H1 (cell line): ENCODE results near the gene FCGBP. TPM values are rescaled to one million over a fixed set of nuclear protein-coding genes. Genes with fewer than 3 reads are reported as not detected.

ENCODE experiments used
- CTCF ChIA-PET: fragments of 300-600 bp; sonication (Branson Sonifier 250); formaldehyde crosslinking; loops from one replicate; lab custom pipeline; 2021; ENCODE audit not compliant: partially characterized antibody; lab: Charles Lee
- POLR2A ChIA-PET: fragments of 300-600 bp; sonication (Branson Sonifier 250); formaldehyde crosslinking; loops from one replicate; lab custom pipeline; 2021; ENCODE audit warnings: inconsistent platforms; ENCODE audit not compliant: partially characterized antibody; lab: Charles Lee
- DNase-seq, 2 experiments: peaks; one replicate each; pipeline versions ENCODE4 v3.0.0 to v3.0.0-alpha.2; 2010 to 2022; ENCODE audit warnings: low spot score in 2 of 2, low read depth in 1 of 2, mixed read lengths in 1 of 2
- FAIRE-seq: peaks from 2 replicates; lab custom pipeline; 2011; peaks lifted over from hg19 to GRCh38; lab: Jason Lieb, UNC
- H2AFZ ChIP-seq: 2 replicates; pipeline ENCODE4 v1.8.1; 2012; ENCODE audit warnings: low read length, inconsistent platforms
- H2AK5ac ChIP-seq: 2 replicates; pipeline ENCODE4 v1.6.1; 2013; ENCODE audit warnings: low read depth, low read length
- H2BK120ac ChIP-seq: replicated peaks from 2 replicates; pipeline ENCODE3; 2013; ENCODE audit warnings: low read depth, low read length, inconsistent platforms
- H2BK12ac ChIP-seq: 2 replicates; pipeline ENCODE4 v1.6.1; 2013; ENCODE audit warnings: low read depth, low read length
- H2BK15ac ChIP-seq: 2 replicates; pipeline ENCODE4 v1.6.1; 2013; ENCODE audit warnings: low read length
- H2BK20ac ChIP-seq: 2 replicates; pipeline ENCODE4 v1.6.1; 2013; ENCODE audit warnings: low read length
- H2BK5ac ChIP-seq: 2 replicates; pipeline ENCODE4 v1.6.1; 2013; ENCODE audit warnings: low read depth, low read length
- H3K14ac ChIP-seq: 2 replicates; pipeline ENCODE4 v1.6.1; 2013; ENCODE audit warnings: inconsistent platforms; ENCODE audit not compliant: insufficient read length
- H3K18ac ChIP-seq: 2 replicates; pipeline ENCODE4 v1.6.1; 2013; ENCODE audit warnings: low read length; ENCODE audit errors: extremely low read depth
- H3K23ac ChIP-seq: 2 replicates; pipeline ENCODE4 v1.6.1; 2013; ENCODE audit warnings: inconsistent platforms; ENCODE audit not compliant: insufficient read length
- H3K23me2 ChIP-seq: 2 replicates; pipeline ENCODE4 v1.6.1; 2013; ENCODE audit warnings: low read depth, low read length
- H3K27ac ChIP-seq: 2 replicates; pipeline ENCODE4 v1.6.1; 2011; ENCODE audit warnings: low read depth, low read length, inconsistent platforms
- H3K27me3 ChIP-seq, 4 experiments: replicated peaks in 1 of 4; 1 replicate in 1 of 4; 2 replicates in 3 of 4; pipeline versions ENCODE4 v1.6.1 to v1.8.1; 2011 to 2013; ENCODE audit warnings: low read length in 3 of 4, mild to moderate bottlenecking in 3 of 4, inconsistent platforms in 2 of 4, mixed read lengths in 2 of 4, moderate library complexity in 1 of 4; ENCODE audit not compliant: control insufficient read depth in 3 of 4, insufficient read depth in 3 of 4; ENCODE audit errors: extremely low read depth in 1 of 4
- H3K36me3 ChIP-seq, 4 experiments: 2 replicates each; pipeline versions ENCODE4 v1.6.1 to v1.8.1; 2011 to 2013; ENCODE audit warnings: mild to moderate bottlenecking in 4 of 4, low read length in 3 of 4, moderate library complexity in 2 of 4, control low read depth in 1 of 4, inconsistent platforms in 1 of 4; ENCODE audit not compliant: insufficient read depth in 4 of 4, control insufficient read depth in 2 of 4
- H3K4ac ChIP-seq: replicated peaks from 2 replicates; pipeline ENCODE3; 2013; ENCODE audit warnings: low read length, low read depth, mixed read lengths, inconsistent platforms; ENCODE audit not compliant: insufficient read length
- H3K4me1 ChIP-seq, 4 experiments: replicated peaks in 1 of 4; 1 replicate in 1 of 4; 2 replicates in 3 of 4; pipeline versions ENCODE4 v1.6.1 to v1.8.1; 2011 to 2013; ENCODE audit warnings: low read length in 3 of 4, inconsistent platforms in 2 of 4, mixed read lengths in 1 of 4; ENCODE audit not compliant: insufficient read depth in 4 of 4, control insufficient read depth in 3 of 4
- H3K4me2 ChIP-seq, 2 experiments: 2 replicates each; pipeline versions ENCODE4 v1.6.1 to v1.8.1; 2011 to 2013; ENCODE audit warnings: low read depth in 2 of 2, low read length in 2 of 2, control low read depth in 1 of 2, inconsistent platforms in 1 of 2, mild to moderate bottlenecking in 1 of 2; ENCODE audit not compliant: insufficient read depth in 1 of 2
- H3K4me3 ChIP-seq, 4 experiments: fragments of 200-600, 300-600 bp in 1 of 4; sonication (generic), shearing (Covaris generic), sonication (Bioruptor Twin) in 1 of 4; 2 replicates each; pipeline versions ENCODE4 v1.5.1 to v1.8.1; 2011 to 2016; ENCODE audit warnings: low read length in 4 of 4, low read depth in 3 of 4, control low read depth in 2 of 4, inconsistent platforms in 2 of 4, mild to moderate bottlenecking in 2 of 4, mixed read lengths in 1 of 4, moderate library complexity in 1 of 4; ENCODE audit not compliant: insufficient read depth in 2 of 4; ENCODE audit errors: extremely low read depth in 1 of 4
- H3K56ac ChIP-seq: replicated peaks from 2 replicates; pipeline ENCODE3; 2013; ENCODE audit warnings: low read depth, mild to moderate bottlenecking, mixed read lengths, low read length, inconsistent platforms; ENCODE audit not compliant: insufficient read length
- H3K79me1 ChIP-seq: 2 replicates; pipeline ENCODE4 v1.6.1; 2013; ENCODE audit warnings: low read depth, low read length, control low read depth
- H3K79me2 ChIP-seq, 2 experiments: 2 replicates each; pipeline versions ENCODE4 v1.6.1 to v1.8.1; 2012 to 2013; ENCODE audit warnings: low read length in 2 of 2, mild to moderate bottlenecking in 2 of 2, inconsistent platforms in 1 of 2; ENCODE audit not compliant: insufficient read depth in 2 of 2, control insufficient read depth in 1 of 2
- H3K9ac ChIP-seq, 4 experiments: replicated peaks in 1 of 4; 1 replicate in 1 of 4; 2 replicates in 3 of 4; pipeline versions ENCODE4 v1.6.1 to v1.8.1; 2011 to 2013; ENCODE audit warnings: low read depth in 3 of 4, low read length in 3 of 4, control low read depth in 2 of 4, mild to moderate bottlenecking in 2 of 4, moderate library complexity in 2 of 4, inconsistent platforms in 1 of 4; ENCODE audit errors: extremely low read depth in 1 of 4
- H3K9me3 ChIP-seq, 2 experiments: 2 replicates each; pipeline versions ENCODE4 v1.6.1 to v1.8.1; 2012 to 2013; ENCODE audit warnings: mild to moderate bottlenecking in 2 of 2, moderate library complexity in 2 of 2, control low read depth in 1 of 2, inconsistent platforms in 1 of 2, low read depth in 1 of 2, low read length in 1 of 2, mixed read lengths in 1 of 2; ENCODE audit not compliant: insufficient read depth in 2 of 2
- H4K20me1 ChIP-seq, 2 experiments: replicated peaks in 1 of 2; 2 replicates each; pipeline versions ENCODE3 to v1.8.1; 2011 to 2013; ENCODE audit warnings: inconsistent platforms in 2 of 2, low read length in 2 of 2, mild to moderate bottlenecking in 1 of 2; ENCODE audit not compliant: insufficient read depth in 2 of 2, control insufficient read depth in 1 of 2
- H4K5ac ChIP-seq: 2 replicates; pipeline ENCODE4 v1.6.1; 2013; ENCODE audit warnings: low read length, low read depth, mixed read lengths, inconsistent platforms; ENCODE audit not compliant: insufficient read length
- H4K8ac ChIP-seq: 2 replicates; pipeline ENCODE4 v1.8.0; 2013; ENCODE audit warnings: mild to moderate bottlenecking, moderate library complexity, low read length, inconsistent platforms; ENCODE audit not compliant: insufficient read depth; ENCODE audit errors: extremely low read depth
- H4K91ac ChIP-seq: replicated peaks from 2 replicates; pipeline ENCODE3; 2013; ENCODE audit warnings: low read length, mixed read lengths, inconsistent platforms; ENCODE audit not compliant: insufficient read length
- CTBP2 ChIP-seq: IDR thresholded peaks from 2 replicates; pipeline ENCODE4 v1.7.0; 2011; ENCODE audit warnings: borderline replicate concordance, mild to moderate bottlenecking, moderate library complexity, mixed read lengths, low read length; ENCODE audit not compliant: insufficient read depth, insufficient read length
- GTF2F1 ChIP-seq: IDR thresholded peaks from 2 replicates; pipeline ENCODE4 v1.6.1; 2012; ENCODE audit warnings: low read depth, low read length, improper control_type of control experiment, borderline replicate concordance
- HDAC2 ChIP-seq, 2 experiments: fragments of 300-600 bp in 1 of 2; sonication (generic) in 1 of 2; IDR thresholded peaks; 2 replicates each; pipeline ENCODE4 v1.6.1; 2011 to 2012; ENCODE audit warnings: low read depth in 2 of 2, low read length in 2 of 2, mild to moderate bottlenecking in 2 of 2, moderate library complexity in 2 of 2, borderline replicate concordance in 1 of 2, inconsistent platforms in 1 of 2
- KDM5A ChIP-seq: fragments of 200-600 bp; IDR thresholded peaks from 2 replicates; pipeline ENCODE4 v1.7.1; 2012; ENCODE audit warnings: mild to moderate bottlenecking, low read length, inconsistent platforms, mixed read lengths
- SAP30 ChIP-seq: fragments of 300-600 bp; sonication (generic); IDR thresholded peaks from 2 replicates; pipeline ENCODE4 v1.7.1; 2012; ENCODE audit warnings: low read length, moderate library complexity, mild to moderate bottlenecking, inconsistent platforms; ENCODE audit not compliant: insufficient read depth, insufficient replicate concordance
- SIN3A ChIP-seq, 2 experiments: IDR thresholded peaks in 1 of 2; conservative IDR thresholded peaks in 1 of 2; 2 replicates each; pipeline ENCODE4 v1.6.1; 2011 to 2012; ENCODE audit warnings: low read length in 2 of 2, improper control_type of control experiment in 1 of 2, low read depth in 1 of 2, mild to moderate bottlenecking in 1 of 2
- TAF1 ChIP-seq: IDR thresholded peaks from 2 replicates; pipeline ENCODE4 v1.6.1; 2011; ENCODE audit warnings: mild to moderate bottlenecking, low read depth, low read length
- WGBS, 2 experiments: shearing (Covaris generic) in 1 of 2; methylation state at CpG; one replicate each; pipeline versions ENCODE4 v1.1.6 to v1.1.7; 2013 to 2015; ENCODE audit warnings: low lambda C conversion rate in 2 of 2, mixed read lengths in 2 of 2, inconsistent platforms in 1 of 2, low coverage in 1 of 2, missing lambda C conversion rate in 1 of 2; ENCODE audit not compliant: insufficient replicate concordance in 2 of 2, insufficient coverage in 1 of 2, insufficient read length in 1 of 2; ENCODE audit errors: extremely low coverage in 1 of 2, missing lambda C conversion rate in 1 of 2; 5-methylcytosine and 5-hydroxymethylcytosine counted together
- polyA plus RNA-seq, 7 experiments: library from polyadenylated mRNA; depleted of rRNA in 3 of 7; stranded (reverse) in 5 of 7; unstranded in 2 of 7; fragments of >200 nt in 5 of 7; fragments of 200-250 nt in 2 of 7; gene quantifications; 1 replicate in 5 of 7; 2 replicates in 1 of 7; 4 replicates in 1 of 7; pipeline versions ENCODE4 v1.2.1 to v1.2.3, GENCODE V29; 2011 to 2013; ENCODE audit warnings: missing spikeins in 2 of 7, mixed read lengths in 2 of 7
- total RNA-seq: library from RNA; stranded (reverse); fragmentation: NEBNext Ultra II Directional; extraction: Animal tissue kit (Norgen Biotek cat#: 25700); gene quantifications from 2 replicates; pipeline ENCODE4 v1.2.1, GENCODE V29; 2021
- TF ChIP-seq, protein P1 (sequence below): IDR thresholded peaks from 2 replicates; pipeline ENCODE4 v1.6.1; 2012; ENCODE audit warnings: inconsistent platforms
- TF ChIP-seq, protein P2 (sequence below): IDR thresholded peaks from 2 replicates; pipeline ENCODE4 v1.6.1; 2012; ENCODE audit warnings: low read length, inconsistent platforms

The FCGBP gene
- total and polyA plus RNA-seq, 2 of the 8 experiments (the other 6 are each of a cell fraction or from before 2014, with no cell fraction given): 1.1 to 3.1 TPM

DNA sequence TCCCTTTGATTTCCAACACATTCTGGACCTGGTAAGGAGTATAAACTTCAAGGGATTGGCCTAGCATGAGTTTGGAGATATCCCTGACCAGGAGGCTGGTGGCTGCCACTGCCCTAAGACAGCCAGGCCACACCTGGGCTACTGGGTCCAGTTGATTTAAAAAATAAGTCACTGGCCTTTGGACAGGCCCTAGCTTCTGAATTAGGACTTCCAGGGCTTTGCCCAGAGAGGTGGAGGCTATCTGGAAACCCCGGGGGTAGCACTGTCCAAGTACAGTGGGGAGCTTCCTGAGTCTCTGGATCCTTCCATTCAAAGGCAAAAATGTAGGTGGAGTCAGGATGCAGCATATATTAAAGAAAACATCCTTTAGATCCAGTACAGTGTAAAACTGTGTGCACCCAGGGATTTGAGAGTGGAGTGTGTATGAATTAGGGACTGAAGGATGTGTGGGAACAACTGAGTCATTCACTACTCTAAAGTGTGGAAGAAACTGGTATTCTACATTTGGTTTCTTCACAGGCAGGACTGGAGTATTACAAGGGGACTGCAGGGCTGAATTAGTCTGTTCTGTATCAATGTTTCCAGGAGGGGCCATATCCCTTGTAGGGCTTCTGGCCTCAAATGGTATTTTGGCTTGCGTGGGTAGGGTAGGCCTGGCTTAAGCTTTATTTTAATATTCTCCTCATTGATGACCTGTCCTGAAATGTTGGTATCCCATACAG lies 14.8 kb upstream of the FCGBP start:
- H2BK12ac ChIP-seq: no peak overlapping the region
- WGBS, 2 experiments: 94% methylated on average over 2 of the region's 2 CpGs; no CpG with 5 or more reads in 1 of the 2 experiments
- H2AK5ac ChIP-seq: no peak overlapping the region
- H3K27ac ChIP-seq: no peak overlapping the region
- no peak overlapping the region for H4K8ac ChIP-seq
- H3K79me1 ChIP-seq: no peaks in the 10 kb centered on the region
- no peak overlapping the region for H2BK120ac ChIP-seq
- H2BK20ac ChIP-seq: no peak overlapping the region
- no peak overlapping the region for H2AFZ ChIP-seq
- no peak overlapping the region for H3K23ac ChIP-seq
- ChIA-PET POLR2A (no interaction called here), CTCF (interaction anchor here (0.6 to 1.5 kb wide), 2 partner anchors 13 to 27 kb away, joined by 3 read pairs; no protein-coding TSS in a partner anchor)
- no peak overlapping the region for H3K14ac ChIP-seq
- H3K36me3 ChIP-seq: no peaks in the 10 kb centered on the region
- no peak overlapping the region for H3K18ac ChIP-seq
- H3K9me3 ChIP-seq: no peaks in the 10 kb centered on the region
- no peaks in the 10 kb centered on the region for H3K79me2 ChIP-seq
- no peak overlapping the region for H4K5ac ChIP-seq
- H2BK15ac ChIP-seq: no peak overlapping the region
- no peak overlapping the region for H3K4me2 ChIP-seq
- no peak overlapping the region for H2BK5ac ChIP-seq
- no peaks in the 10 kb centered on the region for H3K27me3 ChIP-seq
- no peaks in the 10 kb centered on the region for H3K23me2 ChIP-seq
- no peak overlapping the region for H4K91ac ChIP-seq
- no peak for FAIRE-seq
- no peak overlapping the region for H3K56ac ChIP-seq
- H3K4ac ChIP-seq: no peak overlapping the region
- no peak for DNase-seq
- no peak overlapping the region for H3K9ac ChIP-seq
- H3K4me1 ChIP-seq: no peaks in the 10 kb centered on the region
- H3K4me3 ChIP-seq: no peak overlapping the region
- H4K20me1 ChIP-seq: no peaks in the 10 kb centered on the region
- TF ChIP-seq TAF1: no peak
- no peak for TF ChIP-seq CTBP2
- TF ChIP-seq HDAC2 (IDR thresholded peaks at IDR 0.05; ENCODE audit: borderline replicate concordance in 1 of 2, low read depth in 2 of 2, low read length in 2 of 2): no peak
- TF ChIP-seq, protein P1, sequence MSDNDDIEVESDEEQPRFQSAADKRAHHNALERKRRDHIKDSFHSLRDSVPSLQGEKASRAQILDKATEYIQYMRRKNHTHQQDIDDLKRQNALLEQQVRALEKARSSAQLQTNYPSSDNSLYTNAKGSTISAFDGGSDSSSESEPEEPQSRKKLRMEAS: no peak
- TF ChIP-seq, protein P2, sequence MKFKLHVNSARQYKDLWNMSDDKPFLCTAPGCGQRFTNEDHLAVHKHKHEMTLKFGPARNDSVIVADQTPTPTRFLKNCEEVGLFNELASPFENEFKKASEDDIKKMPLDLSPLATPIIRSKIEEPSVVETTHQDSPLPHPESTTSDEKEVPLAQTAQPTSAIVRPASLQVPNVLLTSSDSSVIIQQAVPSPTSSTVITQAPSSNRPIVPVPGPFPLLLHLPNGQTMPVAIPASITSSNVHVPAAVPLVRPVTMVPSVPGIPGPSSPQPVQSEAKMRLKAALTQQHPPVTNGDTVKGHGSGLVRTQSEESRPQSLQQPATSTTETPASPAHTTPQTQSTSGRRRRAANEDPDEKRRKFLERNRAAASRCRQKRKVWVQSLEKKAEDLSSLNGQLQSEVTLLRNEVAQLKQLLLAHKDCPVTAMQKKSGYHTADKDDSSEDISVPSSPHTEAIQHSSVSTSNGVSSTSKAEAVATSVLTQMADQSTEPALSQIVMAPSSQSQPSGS: no peak
- TF ChIP-seq GTF2F1: no peak
- no peak for TF ChIP-seq SAP30
- no peak for TF ChIP-seq SIN3A (conservative IDR thresholded peaks at IDR 0.05 in 1 of 2, IDR thresholded peaks at IDR 0.05 in 1 of 2; ENCODE audit: low read depth in 1 of 2, low read length in 2 of 2)
- TF ChIP-seq KDM5A: no peak
